SH-SY5Y (cell line): ENCODE data around the gene SLC8A1.

Experiments
- GATA2 ChIP-seq: IDR thresholded peaks from 2 replicates; pipeline ENCODE4 v1.6.1; 2011; ENCODE audit warnings: mild to moderate bottlenecking, low read depth, low read length
- GATA3 ChIP-seq: IDR thresholded peaks from 2 replicates; pipeline ENCODE4 v1.6.1; 2011; ENCODE audit warnings: low read depth, mild to moderate bottlenecking, low read length, moderate library complexity

- no peak for TF ChIP-seq GATA2
- TF ChIP-seq GATA3, result no peak
These were observed 141.6 kb downstream of the SLC8A1 start for GRCh38 chr2:40310303-40310702.
